GM06990 (cell line): ENCODE data around the gene SERINC2.

Source experiments
- DNase-seq: peaks from one replicate; pipeline ENCODE4 v3.0.0-alpha.2; 2011; ENCODE audit not compliant: insufficient read length; ENCODE audit errors: extremely low read depth
- H3K27me3 ChIP-seq: replicated peaks from 2 replicates; pipeline ENCODE4 v1.6.0; 2011; ENCODE audit warnings: low read length; ENCODE audit not compliant: control insufficient read depth, insufficient read depth
- H3K36me3 ChIP-seq: 2 replicates; pipeline ENCODE4 v1.5.1; 2011; ENCODE audit warnings: low read length; ENCODE audit not compliant: control insufficient read depth, insufficient read depth
- H3K4me3 ChIP-seq: replicated peaks from 2 replicates; pipeline ENCODE4 v1.5.1; 2011; ENCODE audit warnings: low read depth, mild to moderate bottlenecking, control low read depth, low read length
- TF ChIP-seq, protein P1 (sequence below): IDR thresholded peaks from 2 replicates; pipeline ENCODE4 v1.5.1; 2011; ENCODE audit warnings: low read length, control low read depth, mild to moderate bottlenecking, inconsistent platforms; ENCODE audit not compliant: insufficient read depth, poor library complexity, severe bottlenecking

SERINC2 gene

DNA sequence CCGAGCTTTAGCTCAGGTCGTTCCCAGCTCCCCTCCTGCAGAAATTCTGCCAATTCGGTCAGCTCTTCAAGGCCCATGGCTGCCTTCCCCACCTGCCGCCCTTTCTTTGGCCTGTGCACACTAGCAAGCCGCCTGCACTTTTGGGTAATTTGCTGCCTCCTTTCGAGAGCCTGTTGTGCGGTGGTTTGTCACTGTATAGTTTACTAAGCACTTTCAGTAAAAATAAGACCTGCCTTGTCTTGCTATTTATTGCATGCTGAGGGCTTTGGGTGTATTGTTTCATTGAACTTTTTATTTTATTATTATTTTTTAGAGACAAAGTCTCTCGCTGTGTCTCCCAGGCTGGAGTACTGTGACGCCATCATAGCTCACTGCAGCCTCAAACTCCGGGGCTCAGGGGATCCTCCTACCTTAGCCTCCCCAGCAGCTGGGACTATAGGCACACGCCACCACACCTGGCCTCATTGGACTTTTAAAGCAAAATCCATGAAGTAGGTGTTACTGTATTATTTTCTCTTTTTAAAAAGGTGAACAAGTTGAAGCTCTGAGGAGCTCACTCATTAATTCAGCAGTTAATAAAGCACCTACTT is 39.0 kb upstream of the SERINC2 start:
- DNase-seq = no peak
- Histone ChIP-seq H3K36me3 (no peaks in the 10 kb centered on the region), H3K4me3 (no peak overlapping the region), H3K27me3 (no peaks in the 10 kb centered on the region; the same call in 1 of the 2 replicates)
- TF ChIP-seq, protein P1, sequence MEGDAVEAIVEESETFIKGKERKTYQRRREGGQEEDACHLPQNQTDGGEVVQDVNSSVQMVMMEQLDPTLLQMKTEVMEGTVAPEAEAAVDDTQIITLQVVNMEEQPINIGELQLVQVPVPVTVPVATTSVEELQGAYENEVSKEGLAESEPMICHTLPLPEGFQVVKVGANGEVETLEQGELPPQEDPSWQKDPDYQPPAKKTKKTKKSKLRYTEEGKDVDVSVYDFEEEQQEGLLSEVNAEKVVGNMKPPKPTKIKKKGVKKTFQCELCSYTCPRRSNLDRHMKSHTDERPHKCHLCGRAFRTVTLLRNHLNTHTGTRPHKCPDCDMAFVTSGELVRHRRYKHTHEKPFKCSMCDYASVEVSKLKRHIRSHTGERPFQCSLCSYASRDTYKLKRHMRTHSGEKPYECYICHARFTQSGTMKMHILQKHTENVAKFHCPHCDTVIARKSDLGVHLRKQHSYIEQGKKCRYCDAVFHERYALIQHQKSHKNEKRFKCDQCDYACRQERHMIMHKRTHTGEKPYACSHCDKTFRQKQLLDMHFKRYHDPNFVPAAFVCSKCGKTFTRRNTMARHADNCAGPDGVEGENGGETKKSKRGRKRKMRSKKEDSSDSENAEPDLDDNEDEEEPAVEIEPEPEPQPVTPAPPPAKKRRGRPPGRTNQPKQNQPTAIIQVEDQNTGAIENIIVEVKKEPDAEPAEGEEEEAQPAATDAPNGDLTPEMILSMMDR = no peak

DNA sequence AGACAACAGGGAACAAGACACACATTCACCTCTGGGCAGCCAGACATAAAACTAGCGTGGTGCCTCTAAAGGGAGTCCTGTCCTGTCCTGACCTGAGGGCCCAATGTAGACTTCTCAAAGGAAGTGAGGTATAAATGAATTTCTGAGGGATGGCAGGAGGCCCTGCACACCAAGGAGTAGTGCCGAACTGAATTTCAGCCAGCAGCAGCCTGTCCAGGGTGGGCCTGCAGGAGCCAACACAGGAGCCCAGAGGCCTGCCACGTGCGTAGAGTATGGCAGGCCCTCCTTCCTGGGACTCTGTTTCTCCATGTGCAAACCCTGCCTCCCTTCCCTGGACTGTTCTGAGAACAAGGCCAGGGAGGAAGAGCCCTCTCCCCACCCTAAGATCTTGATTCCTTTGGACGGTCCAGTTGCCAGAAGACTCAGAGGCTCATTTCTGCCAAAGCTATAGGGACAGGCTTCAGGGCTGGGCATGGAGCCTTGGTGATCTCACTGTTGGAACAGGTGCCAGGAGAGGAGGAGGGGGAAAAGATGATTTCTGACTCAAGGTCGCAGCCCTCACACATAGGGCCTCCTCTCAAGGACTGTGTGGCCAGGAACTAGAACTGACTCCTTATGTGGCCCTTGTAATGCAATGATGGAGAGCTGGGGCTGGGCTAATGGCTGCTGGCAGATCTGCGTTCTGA is 38.4 kb upstream of the SERINC2 start:
- DNase-seq = no peak
- no peaks in the 10 kb centered on the region for H3K36me3 ChIP-seq
- H3K27me3 ChIP-seq = no peaks in the 10 kb centered on the region; the same call in 1 of the 2 replicates
- TF ChIP-seq, protein P1 = no peak
- H3K4me3 ChIP-seq = no peak overlapping the region

DNA sequence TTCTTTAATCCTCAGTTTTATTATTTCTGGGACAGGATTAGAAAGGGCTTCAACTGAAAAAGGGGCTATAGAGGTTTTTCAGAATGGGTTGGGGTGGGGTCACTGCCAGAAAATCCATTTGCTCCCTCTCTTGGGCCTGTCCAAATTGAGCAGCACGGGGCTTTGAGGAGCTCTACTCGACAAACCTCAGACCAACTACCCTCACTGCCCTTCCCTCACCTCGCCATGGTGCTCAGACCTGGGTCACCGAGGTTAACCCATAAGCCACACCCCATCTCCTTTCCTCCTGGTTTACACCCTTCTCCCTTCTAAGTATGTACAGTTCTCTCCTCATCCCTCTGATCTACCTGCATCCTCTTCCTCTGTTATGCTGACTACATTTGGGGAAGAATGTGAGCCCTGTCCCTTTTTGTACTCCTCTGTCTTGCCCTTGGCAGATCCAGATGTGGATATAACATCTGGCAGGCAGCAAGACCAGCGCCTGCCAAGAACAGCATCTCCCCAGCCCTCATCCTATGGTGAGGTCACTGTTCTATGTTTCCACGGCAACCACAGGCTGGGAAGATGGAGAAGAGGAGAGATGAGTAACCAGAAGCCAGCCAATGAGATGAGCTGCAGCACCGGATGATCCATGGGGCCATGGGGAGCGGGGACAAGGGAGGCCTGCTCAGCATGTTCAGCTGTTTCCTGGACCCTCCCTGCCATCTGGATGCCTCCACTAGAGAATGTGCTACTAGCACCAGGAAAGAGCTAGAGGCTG is 36.5 kb upstream of the SERINC2 start:
- no peak overlapping the region for H3K4me3 ChIP-seq
- H3K27me3 ChIP-seq = no peaks in the 10 kb centered on the region; the same call in 1 of the 2 replicates
- no peaks in the 10 kb centered on the region for H3K36me3 ChIP-seq
- TF ChIP-seq, protein P1 = no peak
- no peak for DNase-seq

DNA sequence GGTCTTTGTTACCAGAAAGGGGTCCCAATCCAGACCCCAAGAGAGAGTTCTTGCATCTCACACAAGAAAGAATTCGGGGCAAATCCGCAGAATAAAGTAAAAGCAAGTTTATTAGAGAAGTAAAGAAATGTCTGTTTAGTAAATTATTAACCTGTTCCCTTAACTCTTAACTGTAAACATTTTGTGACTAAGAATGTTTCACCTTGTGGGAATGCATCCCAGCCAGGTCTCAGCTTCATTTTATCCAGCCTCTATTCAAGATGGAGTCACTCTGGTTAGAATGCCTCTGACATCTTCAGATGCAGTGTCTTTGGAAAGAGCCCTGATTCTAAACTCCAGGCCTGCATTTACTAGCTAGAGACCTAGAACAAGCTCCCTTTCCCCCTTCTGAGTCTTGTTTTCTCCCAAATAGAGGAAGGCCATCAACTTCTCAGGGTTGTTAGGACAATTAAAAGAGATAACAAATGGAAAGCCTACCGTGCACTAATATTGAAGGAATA is 35.6 kb upstream of the SERINC2 start:
- no peaks in the 10 kb centered on the region for H3K36me3 ChIP-seq
- no peaks in the 10 kb centered on the region; the same call in 1 of the 2 replicates for H3K27me3 ChIP-seq
- no peak for DNase-seq
- H3K4me3 ChIP-seq = no peak overlapping the region
- TF ChIP-seq, protein P1 = no peak

DNA sequence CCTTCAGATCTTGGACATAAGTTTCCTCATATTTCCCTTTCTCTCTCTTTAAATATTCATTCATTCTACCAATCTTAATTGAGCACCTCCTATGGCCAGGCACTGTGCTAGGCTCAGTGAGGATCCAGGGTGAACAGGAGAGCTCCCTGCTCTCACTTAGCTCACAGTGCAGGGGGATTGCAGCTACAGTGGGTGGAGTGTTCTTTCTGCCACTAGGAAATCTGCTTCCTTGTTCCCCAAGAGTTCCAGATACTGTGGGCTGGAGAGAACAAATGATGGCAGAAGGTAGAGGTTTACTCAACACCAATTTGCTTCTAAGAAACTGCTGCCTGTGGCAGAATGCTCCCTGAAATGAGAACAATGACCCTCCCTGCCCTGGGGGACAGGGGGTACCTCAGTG is 35.0 kb upstream of the SERINC2 start:
- Histone ChIP-seq H3K4me3 (no peak overlapping the region), H3K36me3 (no peaks in the 10 kb centered on the region), H3K27me3 (no peaks in the 10 kb centered on the region; the same call in 1 of the 2 replicates)
- TF ChIP-seq, protein P1 = no peak
- no peak for DNase-seq
